Fibroblast of the aortic adventitia (primary cell): Measurements from ENCODE around the gene ADAM12. TPM values are rescaled to one million over a fixed set of nuclear protein-coding genes. Genes with fewer than 3 reads are reported as not detected.
A peak's percentile ranks its signal among the peaks of the same experiment; 100 is the strongest.

Experiments used
- DNase-seq: peaks from one replicate; pipeline ENCODE4 v3.0.0-alpha.2; 2010; ENCODE audit warnings: low read depth
- H3K4me3 ChIP-seq: 2 replicates; pipeline ENCODE4 v1.5.1; 2011; ENCODE audit warnings: low read depth, mild to moderate bottlenecking, control low read depth, low read length, moderate library complexity
- total RNA-seq: library from RNA; depleted of rRNA; stranded (reverse); fragments of >200 nt; gene quantifications from 2 replicates; pipeline ENCODE4 v1.2.3, GENCODE V29; 2012; ENCODE audit warnings: low replicate concordance
- TF ChIP-seq, protein P1 (sequence below): IDR thresholded peaks from 2 replicates; pipeline ENCODE4 v1.5.1; 2011; ENCODE audit warnings: mild to moderate bottlenecking, low read length, control low read depth, inconsistent platforms; ENCODE audit not compliant: insufficient read depth

ADAM12 gene, protein sequence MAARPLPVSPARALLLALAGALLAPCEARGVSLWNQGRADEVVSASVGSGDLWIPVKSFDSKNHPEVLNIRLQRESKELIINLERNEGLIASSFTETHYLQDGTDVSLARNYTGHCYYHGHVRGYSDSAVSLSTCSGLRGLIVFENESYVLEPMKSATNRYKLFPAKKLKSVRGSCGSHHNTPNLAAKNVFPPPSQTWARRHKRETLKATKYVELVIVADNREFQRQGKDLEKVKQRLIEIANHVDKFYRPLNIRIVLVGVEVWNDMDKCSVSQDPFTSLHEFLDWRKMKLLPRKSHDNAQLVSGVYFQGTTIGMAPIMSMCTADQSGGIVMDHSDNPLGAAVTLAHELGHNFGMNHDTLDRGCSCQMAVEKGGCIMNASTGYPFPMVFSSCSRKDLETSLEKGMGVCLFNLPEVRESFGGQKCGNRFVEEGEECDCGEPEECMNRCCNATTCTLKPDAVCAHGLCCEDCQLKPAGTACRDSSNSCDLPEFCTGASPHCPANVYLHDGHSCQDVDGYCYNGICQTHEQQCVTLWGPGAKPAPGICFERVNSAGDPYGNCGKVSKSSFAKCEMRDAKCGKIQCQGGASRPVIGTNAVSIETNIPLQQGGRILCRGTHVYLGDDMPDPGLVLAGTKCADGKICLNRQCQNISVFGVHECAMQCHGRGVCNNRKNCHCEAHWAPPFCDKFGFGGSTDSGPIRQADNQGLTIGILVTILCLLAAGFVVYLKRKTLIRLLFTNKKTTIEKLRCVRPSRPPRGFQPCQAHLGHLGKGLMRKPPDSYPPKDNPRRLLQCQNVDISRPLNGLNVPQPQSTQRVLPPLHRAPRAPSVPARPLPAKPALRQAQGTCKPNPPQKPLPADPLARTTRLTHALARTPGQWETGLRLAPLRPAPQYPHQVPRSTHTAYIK
- 82.7 and 83.5 TPM in 2 replicates for total RNA-seq

GRCh38 chr10:126387931-126388911 lies at the start of gene ADAM12:
Gene ADAM12, minus strand, starts transcription at chr10:126388477. Its CDS starts 332 bp downstream, at chr10:126388145.
- TF ChIP-seq, protein P1, sequence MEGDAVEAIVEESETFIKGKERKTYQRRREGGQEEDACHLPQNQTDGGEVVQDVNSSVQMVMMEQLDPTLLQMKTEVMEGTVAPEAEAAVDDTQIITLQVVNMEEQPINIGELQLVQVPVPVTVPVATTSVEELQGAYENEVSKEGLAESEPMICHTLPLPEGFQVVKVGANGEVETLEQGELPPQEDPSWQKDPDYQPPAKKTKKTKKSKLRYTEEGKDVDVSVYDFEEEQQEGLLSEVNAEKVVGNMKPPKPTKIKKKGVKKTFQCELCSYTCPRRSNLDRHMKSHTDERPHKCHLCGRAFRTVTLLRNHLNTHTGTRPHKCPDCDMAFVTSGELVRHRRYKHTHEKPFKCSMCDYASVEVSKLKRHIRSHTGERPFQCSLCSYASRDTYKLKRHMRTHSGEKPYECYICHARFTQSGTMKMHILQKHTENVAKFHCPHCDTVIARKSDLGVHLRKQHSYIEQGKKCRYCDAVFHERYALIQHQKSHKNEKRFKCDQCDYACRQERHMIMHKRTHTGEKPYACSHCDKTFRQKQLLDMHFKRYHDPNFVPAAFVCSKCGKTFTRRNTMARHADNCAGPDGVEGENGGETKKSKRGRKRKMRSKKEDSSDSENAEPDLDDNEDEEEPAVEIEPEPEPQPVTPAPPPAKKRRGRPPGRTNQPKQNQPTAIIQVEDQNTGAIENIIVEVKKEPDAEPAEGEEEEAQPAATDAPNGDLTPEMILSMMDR, result no peak
- DNase-seq, result peak; percentile 85
- H3K4me3 ChIP-seq, result peak within 1 kb of the TSS; percentile 90

GRCh38 chr10:126437635-126438406 lies 49.5 kb upstream of the ADAM12 start:
- no peak overlapping the region for H3K4me3 ChIP-seq
- TF ChIP-seq, protein P1, result no peak
- no peak for DNase-seq

GRCh38 chr10:126434235-126434634 lies 46.0 kb upstream of the ADAM12 start:
- TF ChIP-seq, protein P1, result no peak

GRCh38 chr10:126433351-126433750 lies 45.1 kb upstream of the ADAM12 start:
- H3K4me3 ChIP-seq, result no peak overlapping the region
- no peak for DNase-seq
- TF ChIP-seq, protein P1, result no peak

More at GRCh38 chr10:126434235-126434634, 46.0 kb upstream of the ADAM12 start:
- no peak overlapping the region for H3K4me3 ChIP-seq
- DNase-seq, result no peak

DNA sequence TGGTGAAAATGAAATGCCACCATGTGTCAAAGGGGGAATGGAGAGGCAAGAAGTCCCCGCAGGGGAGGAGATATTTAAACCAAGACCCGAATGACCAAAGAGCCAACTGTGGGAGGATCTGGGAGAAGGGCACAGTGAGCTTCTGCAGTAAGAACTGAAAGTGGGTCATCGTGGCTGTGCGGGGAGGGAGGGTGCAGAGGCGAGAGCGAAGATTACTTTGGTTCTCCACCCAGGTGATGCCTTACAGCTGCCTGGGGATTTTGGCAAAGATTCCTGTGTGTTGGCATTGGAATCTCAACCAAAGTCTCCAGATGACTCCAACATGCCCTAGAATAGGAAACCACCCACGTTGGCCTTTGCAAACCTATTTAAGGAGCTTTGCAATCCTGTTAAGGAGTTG lies 44.2 kb upstream of the ADAM12 start:
- no peak for DNase-seq
- TF ChIP-seq, protein P1, result no peak
- H3K4me3 ChIP-seq, result no peak overlapping the region
